Fibroblast of skin of right biceps (primary cell): ENCODE data around the gene GPR65.

ENCODE experiments used
- DNase-seq: peaks from one replicate; pipeline ENCODE4 v3.0.0-alpha.2; 2013

Gene GPR65

GRCh38 chr14:88043529-88044443, 38.9 kb downstream of the GPR65 start:
- no peak for DNase-seq

GRCh38 chr14:88044444-88044758, 39.5 kb downstream of the GPR65 start:
- DNase-seq = no peak

- DNase-seq = no peak
Observed at GRCh38 chr14:88044776-88045446, 40.0 kb downstream of the GPR65 start.

GRCh38 chr14:88045705-88046104, 40.8 kb downstream of the GPR65 start:
- no peak for DNase-seq

- DNase-seq = no peak
Observed at GRCh38 chr14:88048351-88048750, 43.4 kb downstream of the GPR65 start.

GRCh38 chr14:88049266-88049665, 44.3 kb downstream of the GPR65 start:
- DNase-seq = no peak

GRCh38 chr14:88049936-88050335, 45.0 kb downstream of the GPR65 start:
- no peak for DNase-seq

- no peak for DNase-seq
Observed at GRCh38 chr14:88060576-88060975, 55.6 kb downstream of the GPR65 start.

GRCh38 chr14:88063811-88064210, 58.9 kb downstream of the GPR65 start:
- no peak for DNase-seq
